AML-193 (cell line): ENCODE measurements around the gene GTPBP6.
"Not testable (repeated sequence)": the region's sequence is repeated elsewhere in the genome, so short reads cannot be mapped to it uniquely, and the experiment has no call there.

ENCODE experiments used
- DNase-seq, 2 experiments: peaks; one replicate each; lab custom pipeline; 2025; lab: John Stamatoyannopoulos, UW

GTPBP6 gene

DNA sequence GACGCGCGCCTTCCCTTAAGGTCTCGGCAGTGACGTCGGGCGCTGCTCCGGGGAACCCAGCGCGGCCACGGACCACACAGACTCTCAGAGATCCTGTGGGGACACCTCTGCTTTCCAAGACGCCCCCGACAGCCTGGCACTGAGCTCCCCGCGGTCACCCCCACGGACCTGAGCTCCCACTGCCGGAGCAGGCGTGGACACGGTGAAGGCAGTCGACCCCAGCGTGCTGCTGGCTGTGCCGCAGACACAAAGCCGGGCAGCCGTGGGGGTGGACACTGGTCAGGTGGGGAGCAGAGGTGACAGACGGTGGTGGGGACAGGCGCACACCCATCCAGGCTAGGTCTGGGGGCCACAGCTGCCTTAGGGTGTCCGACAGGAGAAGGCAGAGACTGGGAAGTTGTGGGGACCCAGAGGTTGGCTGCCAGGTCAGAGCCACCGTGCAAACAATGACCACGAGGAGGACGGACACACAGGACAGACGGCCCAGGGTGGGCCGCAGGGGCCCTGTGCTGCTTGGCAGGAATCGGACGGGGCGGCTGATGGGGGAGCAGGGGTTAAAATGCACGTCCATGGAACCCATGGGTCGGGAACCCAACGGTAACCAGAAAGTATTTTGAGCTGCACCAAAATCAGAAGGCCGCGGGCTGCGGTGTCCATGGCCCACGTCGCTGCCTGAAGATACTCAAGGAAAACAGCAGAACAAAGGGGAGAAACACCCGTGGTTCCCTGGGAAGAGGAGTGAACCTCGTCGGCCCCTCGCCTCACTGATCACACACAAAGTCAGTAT lies 16.6 kb upstream of the GTPBP6 start:
- no peak for DNase-seq

DNA sequence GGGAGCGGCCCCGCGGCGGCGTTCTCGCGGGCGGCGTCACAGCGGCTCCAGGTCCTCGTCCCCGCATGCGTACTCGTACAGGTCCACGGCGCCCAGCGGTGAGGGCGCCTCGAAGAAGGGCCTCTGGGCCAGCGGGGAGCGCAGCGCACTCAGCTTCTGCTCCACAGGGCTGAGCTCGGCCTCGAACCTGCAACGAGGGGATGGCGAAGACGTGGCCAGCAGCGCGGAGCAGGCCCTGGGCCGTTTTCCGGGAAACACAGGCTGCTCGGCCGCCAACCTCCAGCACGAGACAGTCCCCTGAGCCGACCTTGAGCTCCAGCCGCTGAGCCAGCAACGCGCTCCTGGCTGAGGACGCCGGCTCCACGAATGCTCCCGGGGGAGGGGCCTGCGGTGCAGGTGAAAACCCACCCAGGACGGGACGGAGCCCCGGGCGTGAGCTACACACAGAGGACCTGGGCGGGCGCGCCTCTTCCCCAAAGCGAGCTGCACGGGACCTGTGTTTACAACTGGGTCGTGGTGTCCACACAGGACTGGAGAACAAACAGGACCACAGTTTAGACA lies 15.8 kb upstream of the GTPBP6 start:
- no peak for DNase-seq

DNA sequence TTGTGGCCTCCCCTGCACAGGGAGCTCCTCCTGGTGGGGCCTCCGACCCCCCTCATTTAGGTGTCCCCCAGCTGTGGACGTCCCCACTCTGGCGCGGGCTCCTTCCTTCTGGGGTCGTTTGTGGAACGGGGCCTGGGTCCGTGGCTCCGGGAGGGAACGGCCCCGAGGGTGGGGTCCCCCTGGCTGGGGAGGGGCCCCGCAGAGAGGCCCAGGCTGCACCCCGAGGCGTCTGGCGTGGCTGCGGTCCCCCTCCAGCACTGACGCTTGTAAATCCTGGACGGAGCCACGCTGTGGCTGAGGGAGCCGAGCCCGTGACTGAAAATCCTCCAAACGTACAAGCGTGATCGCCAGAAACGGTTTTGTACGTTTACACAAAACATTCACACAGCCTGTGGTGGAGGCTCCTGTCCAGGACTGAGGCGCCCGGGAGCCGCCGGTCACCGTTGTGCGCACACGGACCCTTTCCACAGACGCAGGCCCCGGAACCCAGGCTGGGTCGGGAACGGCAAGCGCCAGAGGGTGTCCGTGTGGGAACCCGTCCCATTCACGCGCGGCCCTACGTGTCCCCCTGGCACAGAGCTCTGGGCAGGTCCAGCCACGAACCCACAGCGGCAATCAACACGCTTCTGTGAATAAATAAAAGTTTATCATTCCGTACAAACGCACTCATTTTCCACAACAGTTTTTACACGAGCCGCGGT lies 15.2 kb upstream of the GTPBP6 start:
- no peak for DNase-seq

DNA sequence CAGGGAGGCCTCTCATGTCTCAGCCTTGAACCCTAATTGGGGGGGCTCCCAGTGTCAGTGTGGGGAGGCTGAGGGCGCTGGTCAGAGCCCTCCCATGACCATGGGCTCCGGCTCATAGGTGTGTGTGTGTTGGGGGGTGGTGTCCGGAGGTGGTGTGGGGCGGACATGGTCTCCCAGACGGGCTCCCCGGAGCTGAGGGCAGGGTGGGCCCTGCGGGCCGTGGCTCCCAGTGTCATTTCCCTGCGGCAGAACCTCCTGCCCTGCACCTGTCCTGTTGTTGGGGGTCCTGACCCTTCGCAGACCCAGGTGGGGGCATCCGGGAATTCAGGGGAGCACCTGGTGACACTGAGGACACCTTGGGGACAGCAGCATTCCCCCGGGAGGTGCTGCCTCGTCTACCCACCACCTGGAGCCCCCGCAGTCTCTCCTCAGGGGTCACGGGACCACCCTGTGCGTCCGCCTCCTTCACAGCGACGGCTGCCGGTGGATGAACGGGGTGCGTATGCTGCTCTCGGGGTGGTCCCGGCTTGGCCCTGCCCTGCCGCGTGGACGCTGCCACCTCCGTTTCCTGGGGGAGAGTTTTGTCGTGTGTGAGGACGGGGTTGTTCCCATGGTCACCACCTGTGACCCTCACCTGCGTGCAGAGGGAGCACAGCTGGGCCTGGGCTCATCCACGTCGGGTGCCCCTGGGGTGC lies 14.5 kb upstream of the GTPBP6 start:
- no peak for DNase-seq

DNA sequence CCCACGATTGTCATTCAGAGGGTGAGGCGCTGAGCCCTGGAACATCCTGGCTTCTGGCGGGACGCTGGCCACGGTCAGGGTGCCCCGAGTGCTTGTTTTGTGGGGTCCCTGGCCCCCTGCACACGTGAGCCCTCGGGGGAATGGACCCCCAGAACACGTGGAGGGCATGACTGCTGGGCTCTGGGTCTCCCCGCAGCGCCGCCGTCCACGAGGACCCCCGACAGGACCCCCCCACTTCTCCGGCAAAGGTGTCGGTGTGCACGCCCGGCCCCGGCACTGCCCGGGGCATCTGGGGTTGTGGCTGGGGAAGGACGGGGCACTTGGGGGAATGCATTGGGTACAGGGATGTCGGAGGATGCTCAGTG lies 13.9 kb upstream of the GTPBP6 start:
- no peak for DNase-seq

DNA sequence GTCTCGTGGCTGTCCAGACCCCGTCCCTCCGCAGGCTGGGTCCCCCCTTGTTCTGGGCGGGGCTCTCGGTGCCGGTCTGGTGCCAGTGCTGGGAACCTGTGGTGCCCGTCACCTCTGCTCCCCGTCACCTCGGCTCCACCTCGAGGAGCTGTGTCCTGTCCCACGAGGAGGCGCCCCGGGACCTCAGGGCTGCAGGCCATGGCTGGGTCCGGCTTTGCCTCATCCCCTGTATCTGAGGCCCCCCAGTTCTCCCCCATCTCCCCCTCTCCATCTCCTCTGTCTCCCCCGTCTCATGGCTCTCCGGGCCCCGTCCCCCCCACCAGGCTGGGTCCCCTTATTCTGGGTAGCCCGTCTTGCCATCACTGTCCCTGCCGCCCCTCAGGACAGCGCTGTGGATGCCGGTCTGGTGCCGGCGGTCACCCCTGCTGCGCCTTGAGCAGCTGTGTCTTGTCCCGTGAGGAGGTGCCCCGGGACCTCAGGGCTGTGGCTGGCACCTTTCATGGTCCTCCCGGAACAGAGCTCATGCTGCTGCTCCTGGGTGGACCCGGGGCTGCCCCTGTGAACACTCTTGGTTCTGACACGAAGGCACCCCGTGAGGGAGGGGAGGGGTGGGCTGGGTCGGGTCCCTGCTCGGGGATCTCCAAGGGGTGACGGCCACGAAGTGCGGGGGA lies 13.4 kb upstream of the GTPBP6 start:
- no peak for DNase-seq

DNA sequence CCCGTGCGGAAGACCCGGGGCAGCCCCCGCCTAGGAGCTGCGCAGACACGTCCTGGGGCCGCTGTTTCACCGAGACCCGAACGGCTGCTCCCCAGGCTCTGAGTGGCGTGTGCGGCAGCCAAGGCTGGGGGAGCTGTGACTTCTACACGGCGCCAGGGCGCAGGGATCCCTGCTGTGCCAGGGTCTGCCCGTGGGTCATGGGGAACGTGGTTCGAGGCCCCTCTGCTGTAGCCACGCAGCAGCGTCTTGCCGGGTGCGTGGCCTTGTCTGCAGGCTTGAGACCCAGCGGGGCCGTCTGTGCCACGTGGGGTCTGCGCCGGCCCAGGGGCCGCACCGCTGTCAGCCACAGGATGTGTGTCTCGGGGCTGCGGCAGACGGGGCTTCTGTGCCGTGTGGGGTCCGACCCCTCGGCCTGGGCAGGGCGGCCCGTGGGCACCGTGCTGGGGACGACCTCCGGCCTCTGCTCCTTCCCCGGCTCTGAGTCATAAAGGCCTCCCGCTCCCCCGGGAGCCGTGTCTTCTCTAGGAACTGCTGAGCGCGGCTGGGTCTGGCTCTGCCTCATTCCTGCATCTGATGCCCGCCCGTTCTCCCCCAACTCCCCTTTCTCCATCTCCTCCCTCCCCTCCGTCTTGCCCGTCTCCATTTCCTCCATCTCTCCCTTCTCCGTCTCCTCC lies 12.7 kb upstream of the GTPBP6 start:
- no peak for DNase-seq

DNA sequence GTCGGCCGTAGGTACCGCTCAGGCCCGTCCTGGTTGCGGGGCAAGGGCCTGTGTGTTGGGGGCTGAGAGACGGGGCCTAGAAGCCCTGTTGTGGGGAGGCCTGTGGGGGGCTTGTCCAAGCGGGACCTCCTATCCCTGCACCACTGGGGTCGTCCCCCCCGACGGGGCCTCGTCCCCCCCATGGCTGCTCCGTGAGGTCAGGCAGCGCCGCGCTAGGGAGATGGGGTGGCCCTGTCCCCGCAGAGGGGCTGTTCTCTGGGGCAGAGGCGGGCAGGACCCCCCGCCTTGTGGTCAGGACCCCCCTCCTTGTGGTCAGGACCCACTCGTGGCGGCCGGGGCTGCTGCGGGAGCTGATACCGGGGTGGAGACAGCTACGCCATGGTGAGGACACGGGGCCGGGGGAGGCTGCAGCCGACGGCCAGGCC lies 12.1 kb upstream of the GTPBP6 start:
- no peak for DNase-seq

DNA sequence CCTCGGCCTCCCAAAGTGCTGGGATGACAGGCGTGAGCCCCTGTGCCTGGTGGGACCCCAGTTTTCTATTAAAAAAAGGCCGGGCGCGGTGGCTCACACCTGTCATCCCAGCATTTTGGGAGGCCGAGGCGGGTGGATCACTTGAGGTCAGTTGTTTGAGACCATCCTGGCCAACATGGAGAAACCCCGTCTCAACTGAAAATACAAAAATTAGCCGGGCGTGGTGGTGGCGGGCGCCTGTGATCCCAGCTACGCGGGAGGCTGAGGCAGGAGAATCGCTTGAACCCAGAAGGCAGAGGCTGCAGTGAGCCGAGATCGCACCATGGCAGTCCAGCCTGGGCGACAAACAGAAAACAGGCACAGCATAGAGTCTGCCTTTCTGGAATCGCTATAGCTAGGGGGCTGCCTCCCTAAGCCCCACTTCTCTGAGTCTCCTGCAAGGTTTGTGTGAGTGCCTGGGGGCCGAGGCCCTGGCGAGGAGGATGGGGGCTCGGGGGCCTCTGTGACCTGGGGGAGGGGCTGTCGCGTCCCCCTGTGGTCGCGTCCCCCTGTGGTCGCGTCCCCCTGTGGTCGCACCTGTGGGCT lies 11.6 kb upstream of the GTPBP6 start:
- DNase-seq = not testable (repeated sequence)

DNA sequence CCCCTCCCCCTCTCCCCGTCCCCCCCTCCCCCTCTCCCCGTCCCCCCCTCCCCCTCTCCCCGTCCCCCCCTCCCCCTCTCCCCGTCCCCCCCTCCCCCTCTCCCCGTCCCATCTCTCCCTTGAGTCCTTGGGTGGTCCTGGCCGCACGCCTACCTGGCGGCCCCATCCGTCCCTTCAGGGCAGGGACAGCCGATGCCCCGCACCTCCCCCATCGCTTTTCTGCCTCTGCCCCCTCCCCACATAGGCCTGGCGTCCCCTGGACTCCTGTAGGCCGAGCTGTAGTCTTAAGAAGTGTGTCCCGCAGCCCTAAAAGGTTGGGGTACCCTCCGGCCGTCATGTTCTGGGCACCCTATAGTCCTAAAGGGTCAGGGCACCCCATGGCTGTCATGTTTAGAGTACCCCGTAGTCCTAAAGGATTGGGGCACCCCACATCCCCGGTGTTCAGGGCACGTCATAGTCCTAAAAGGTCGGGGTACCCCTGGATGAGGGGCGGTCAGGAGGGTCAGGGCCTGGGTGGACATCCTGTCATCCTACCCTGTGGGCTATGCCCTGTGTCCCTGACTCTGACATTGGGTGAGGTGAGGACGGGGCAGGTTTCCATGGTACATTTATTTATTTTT lies 10.8 kb upstream of the GTPBP6 start:
- no peak for DNase-seq

DNA sequence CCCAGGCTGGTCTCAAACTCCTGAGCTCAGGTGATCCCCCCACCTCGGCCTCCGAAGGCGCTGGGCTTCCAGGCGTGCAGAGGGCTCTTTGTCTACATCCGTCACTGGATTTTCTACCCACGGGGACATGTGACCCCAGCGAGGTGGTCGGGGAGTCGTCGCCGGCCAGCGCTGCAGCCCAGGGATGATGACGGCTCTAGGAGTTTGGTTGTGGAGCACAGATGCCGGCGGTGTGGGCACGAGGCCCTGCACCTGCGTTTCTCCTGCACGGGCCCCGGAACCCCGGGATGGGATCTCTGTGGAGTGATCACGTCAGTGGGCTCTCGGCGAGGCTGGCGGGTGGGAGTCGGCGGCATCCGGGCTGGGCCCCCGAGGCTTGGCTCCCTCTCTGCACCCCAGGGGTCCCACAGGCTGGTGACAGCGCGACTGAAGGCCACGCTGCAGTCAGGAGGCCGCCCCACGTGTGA lies 9.1 kb upstream of the GTPBP6 start:
- no peak for DNase-seq

DNA sequence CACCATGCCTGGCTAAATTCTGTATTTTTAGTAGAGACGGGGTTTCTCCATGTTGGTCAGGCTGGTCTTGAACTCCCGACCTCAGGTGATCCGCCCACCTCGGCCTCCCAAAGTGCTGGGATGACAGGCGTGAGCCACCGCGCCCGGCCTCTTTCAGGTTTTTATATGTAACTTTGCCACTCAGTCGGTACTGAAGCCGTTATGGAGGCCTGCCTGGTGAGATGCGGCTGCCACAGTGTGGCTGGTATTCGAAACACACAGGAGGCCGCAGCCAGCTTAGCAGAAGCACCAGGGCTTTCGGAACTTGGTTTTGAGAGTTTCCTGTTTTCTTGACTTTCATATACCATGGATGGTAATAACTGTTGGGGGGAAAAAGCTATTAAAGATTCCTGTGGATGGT lies 6.1 kb upstream of the GTPBP6 start:
- not testable (repeated sequence) for DNase-seq

DNA sequence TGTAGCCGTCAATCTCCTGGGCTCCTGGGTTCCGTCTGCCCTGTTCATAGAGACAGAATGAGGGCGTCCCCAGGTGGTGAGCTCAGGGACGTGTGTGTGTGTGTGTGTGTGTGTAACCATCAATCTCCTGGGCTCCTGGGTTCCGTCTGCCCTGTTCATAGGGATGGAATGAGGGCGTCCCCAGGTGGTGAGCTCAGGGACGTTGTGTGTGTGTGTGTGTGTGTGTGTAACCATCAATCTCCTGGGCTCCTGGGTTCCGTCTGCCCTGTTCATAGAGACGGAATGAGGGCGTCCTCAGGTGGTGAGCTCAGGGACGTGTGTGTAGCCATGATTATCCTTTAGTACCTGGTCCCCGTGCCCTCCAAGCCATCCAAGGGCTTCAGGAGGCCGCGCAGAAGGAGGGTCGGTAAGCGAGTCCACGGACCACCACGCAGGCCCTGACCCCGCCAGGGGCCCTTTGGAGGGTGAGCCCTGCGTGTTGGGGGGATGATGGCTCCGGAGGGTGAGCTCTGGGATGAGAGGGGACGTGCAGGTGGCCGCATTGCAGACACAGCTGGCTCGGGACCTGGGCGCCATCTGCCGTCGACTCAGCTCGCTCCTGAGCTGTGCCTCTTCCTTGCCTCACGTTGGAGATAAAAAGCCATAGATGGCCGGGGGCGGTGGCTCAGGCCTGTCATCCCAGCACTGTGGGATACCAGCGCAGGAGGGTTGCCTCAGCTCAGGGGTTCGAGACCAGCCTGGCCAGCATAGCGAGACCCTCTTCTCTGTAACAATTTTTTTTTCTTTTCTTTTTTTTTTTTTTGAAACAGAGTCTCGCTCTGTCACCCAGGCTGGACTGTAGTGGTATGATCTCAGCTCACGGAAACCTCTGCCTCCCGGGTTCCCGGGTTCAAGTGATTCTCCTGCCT lies 5.4 kb upstream of the GTPBP6 start:
- DNase-seq = no peak

DNA sequence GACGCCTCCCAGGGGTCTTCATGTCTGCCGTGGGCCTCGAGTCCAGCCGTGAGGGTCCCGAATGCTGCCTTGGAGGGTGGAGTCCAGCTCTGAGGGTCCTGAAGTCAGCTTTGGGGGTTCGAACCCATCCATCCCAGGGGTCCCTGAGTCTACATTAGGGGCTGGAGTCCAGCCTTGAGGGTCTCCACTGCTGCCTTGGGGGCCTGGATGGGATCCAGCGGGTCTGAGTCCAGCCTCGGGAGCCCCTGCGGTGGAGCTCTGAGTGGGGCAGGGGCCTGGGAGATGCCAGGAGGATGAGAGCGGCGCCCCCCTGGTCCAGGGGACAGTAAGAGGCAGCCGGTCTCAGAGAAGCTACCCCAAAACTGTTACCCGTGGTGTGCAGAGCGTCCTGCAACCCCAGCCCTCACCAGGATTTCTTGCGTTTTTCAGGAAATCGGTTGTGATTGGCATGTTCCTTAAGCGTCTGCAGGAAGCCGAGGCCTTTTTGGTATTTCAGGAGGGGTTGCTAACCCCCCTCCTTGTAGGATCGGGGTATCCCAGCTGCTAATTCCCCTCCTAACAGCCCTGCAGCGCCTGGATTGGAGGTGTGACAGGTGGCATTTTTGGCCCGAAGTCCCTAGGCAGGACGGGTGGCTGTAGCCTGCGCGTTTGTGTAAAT lies 1.7 kb upstream of the GTPBP6 start:
- no peak for DNase-seq

DNA sequence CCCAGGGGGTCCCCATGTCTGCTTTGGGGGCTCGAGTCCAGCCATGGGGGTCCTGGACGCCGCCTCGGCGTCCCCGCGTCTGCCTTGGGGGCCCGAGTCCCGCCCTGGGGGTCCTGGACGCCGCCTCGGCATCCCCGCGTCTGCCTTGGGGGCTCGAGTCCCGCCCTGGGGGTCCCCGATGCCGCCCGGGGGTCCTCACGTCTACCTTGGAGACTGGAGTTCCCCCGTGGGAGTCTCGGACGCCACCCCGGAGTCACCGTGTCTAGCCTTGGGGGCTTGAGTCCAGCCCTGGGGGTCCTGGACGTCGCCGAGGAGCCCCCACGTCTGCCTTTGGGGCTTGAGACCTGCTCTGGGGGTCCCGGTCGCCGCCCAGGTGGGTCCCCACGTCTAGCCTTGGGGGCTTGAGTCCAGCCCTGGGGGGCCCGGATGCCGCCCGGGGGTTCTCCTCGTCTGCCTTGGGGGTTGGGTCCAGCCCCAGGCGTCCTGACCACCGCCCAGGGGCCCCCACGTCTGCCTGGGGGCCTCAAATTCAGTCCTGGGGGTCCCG lies 1.1 kb upstream of the GTPBP6 start:
- DNase-seq = no peak

DNA sequence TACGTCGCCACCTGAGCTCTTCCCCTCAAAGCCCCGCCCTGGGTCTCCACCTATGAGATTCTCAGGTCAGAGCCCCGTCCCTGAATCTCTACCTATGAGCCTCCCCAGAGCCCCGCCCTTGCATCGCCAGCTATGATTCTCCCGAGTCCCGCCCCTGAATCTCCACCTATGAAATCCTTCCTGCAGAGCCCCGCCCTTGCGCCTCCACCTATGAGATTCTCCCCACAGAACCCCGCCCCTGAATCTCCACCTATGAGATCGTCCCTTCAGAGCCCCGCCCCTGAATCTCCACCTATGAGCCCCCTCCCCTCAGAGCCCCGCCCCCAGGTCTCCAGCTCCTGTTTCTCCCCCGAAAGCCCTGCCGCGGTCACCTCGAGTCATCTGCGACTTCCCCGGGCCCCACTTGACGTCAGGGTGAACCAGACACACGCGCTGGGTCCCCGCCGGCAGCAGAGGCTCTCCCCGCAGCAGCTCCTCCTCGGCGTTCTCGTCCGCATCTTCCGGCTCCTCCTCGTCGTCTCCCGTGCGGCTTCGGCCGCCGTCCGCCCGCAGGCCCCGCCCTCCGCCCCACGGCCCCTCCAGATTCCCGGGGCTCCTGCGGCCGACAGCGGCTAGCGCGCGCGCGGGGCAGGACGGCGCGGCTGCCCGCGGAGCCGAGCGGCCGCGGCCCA lies 393 bp downstream of the GTPBP6 start:
- no peak for DNase-seq

DNA sequence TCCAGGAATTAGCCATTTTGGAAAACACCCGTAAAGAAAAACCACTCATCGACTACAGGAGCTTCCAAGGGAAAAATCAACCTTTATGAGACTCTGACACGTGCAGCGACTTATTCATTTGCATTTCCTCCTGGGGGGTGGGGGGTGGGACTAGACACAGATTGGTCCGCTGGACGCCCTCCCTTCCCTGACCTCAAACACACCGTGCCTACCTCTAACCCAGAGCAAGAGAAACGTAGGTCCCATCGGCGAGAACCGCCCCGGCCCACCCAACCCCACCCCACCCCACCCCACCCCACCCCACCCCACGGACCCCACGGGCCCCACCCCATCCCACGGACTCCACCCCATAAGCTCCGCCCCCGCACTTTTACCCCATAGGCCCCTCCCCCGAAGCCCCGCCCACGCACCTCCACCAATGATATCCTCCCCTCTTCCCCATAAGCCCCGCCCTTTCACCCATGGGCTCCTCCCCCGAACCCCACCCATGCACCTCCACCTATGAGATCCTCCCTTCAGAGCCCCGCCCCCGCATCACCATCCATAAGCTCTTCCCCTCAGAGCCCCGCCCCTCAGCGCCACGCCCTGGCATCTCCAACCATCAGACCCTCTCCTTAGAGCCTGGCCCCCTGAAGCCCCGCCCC lies 1.1 kb downstream of the GTPBP6 start:
- no peak for DNase-seq
